ENCODE data around the gene TIAM1. TPM values are rescaled to one million over a fixed set of nuclear protein-coding genes. Genes with fewer than 3 reads are reported as not detected.

The TIAM1 gene
- total and polyA plus RNA-seq, 4 experiments from 2014 or later, result 22.5 to 104 (median 67.4) TPM

GRCh38 chr21:31254131-31254530 lies 89.9 kb downstream of the TIAM1 start:
- Mint-ChIP-seq H3K9me3 (no peaks in the 10 kb centered on the region), H3K36me3 (peaks cover 3 to 11% of the 10 kb centered on the region in 2 donors), H3K4me1 (peaks cover 0 to 5% (median 3%) of the 10 kb centered on the region in 4 donors), H3K4me3 (no peak overlapping the region), H3K27me3 (no peaks in the 10 kb centered on the region), H3K27ac (no peak overlapping the region)
- Histone ChIP-seq H3K4me1 (ENCODE audit: insufficient read depth, low read length) (no peaks in the 10 kb centered on the region), H3K27ac (ENCODE audit: low read depth, low read length) (no peak overlapping the region), H3K27me3 (ENCODE audit: insufficient read depth, low read length) (no peaks in the 10 kb centered on the region), H3K9me3 (ENCODE audit: control insufficient read depth in 1 of 2, low read length in 2 of 2) (no peaks in the 10 kb centered on the region), H3K36me3 (ENCODE audit: insufficient read depth, low read length) (no peaks in the 10 kb centered on the region), H3K4me3 (ENCODE audit: low read length in 2 of 2) (no peak overlapping the region)
- CTCF ChIA-PET (ENCODE audit: partially characterized antibody), result interaction anchor here (1.1 kb wide), 1 partner anchor 70 kb away, joined by 3 read pairs; no protein-coding TSS in a partner anchor
- intact Hi-C loops (cut with micrococcal nuclease), result no loop called here
- DNase-seq, result no peak
- POLR2A ChIA-PET (ENCODE audit: partially characterized antibody), result no interaction called here

- H3K36me3 ChIP-seq (ENCODE audit: insufficient read depth, low read length), result no peaks in the 10 kb centered on the region
- Mint-ChIP-seq H3K4me3 (no peak overlapping the region), H3K9me3 (no peaks in the 10 kb centered on the region), H3K4me1 (peaks cover 0 to 5% (median 3%) of the 10 kb centered on the region in 4 donors), H3K27me3 (no peaks in the 10 kb centered on the region), H3K27ac (peak overlapping the region in 1 of 7 donors; percentile 20), H3K36me3 (peaks cover 3 to 12% of the 10 kb centered on the region in 2 donors)
- H3K27me3 ChIP-seq (ENCODE audit: insufficient read depth, low read length), result no peaks in the 10 kb centered on the region
- no peak overlapping the region for H3K4me3 ChIP-seq (ENCODE audit: low read length in 2 of 2)
- ChIA-PET POLR2A (ENCODE audit: partially characterized antibody) (no interaction called here), CTCF (ENCODE audit: partially characterized antibody) (interaction anchor here (1.1 kb wide), 2 partner anchors 43 to 70 kb away, joined by 3 read pairs; no protein-coding TSS in a partner anchor)
- H3K9me3 ChIP-seq (ENCODE audit: control insufficient read depth in 1 of 2, low read length in 2 of 2), result no peaks in the 10 kb centered on the region
- H3K4me1 ChIP-seq (ENCODE audit: insufficient read depth, low read length), result no peaks in the 10 kb centered on the region
- intact Hi-C loops (cut with micrococcal nuclease), result no loop called here
- no peak overlapping the region for H3K27ac ChIP-seq (ENCODE audit: low read depth, low read length)
- no peak for DNase-seq
Measured at GRCh38 chr21:31253684-31254083, 90.4 kb downstream of the TIAM1 start.

- Mint-ChIP-seq H3K4me3 (no peak overlapping the region), H3K4me1 (peaks cover 0 to 5% (median 3%) of the 10 kb centered on the region in 4 donors), H3K27me3 (no peaks in the 10 kb centered on the region), H3K9me3 (no peaks in the 10 kb centered on the region), H3K36me3 (peaks cover 7 to 14% of the 10 kb centered on the region in 2 donors), H3K27ac (peak overlapping the region in 1 of 7 donors; percentile 5)
- intact Hi-C loops (cut with micrococcal nuclease), result no loop called here
- no peak overlapping the region for H3K27ac ChIP-seq (ENCODE audit: low read depth, low read length)
- no peaks in the 10 kb centered on the region for H3K36me3 ChIP-seq (ENCODE audit: insufficient read depth, low read length)
- no peaks in the 10 kb centered on the region for H3K4me1 ChIP-seq (ENCODE audit: insufficient read depth, low read length)
- H3K4me3 ChIP-seq (ENCODE audit: low read length in 2 of 2), result no peak overlapping the region
- no peaks in the 10 kb centered on the region for H3K9me3 ChIP-seq (ENCODE audit: control insufficient read depth in 1 of 2, low read length in 2 of 2)
- ChIA-PET CTCF (ENCODE audit: partially characterized antibody) (interaction anchor here (1.1 kb wide), 1 partner anchor 42 kb away, joined by 3 read pairs; no protein-coding TSS in a partner anchor), POLR2A (ENCODE audit: partially characterized antibody) (no interaction called here)
- no peaks in the 10 kb centered on the region for H3K27me3 ChIP-seq (ENCODE audit: insufficient read depth, low read length)
- DNase-seq, result no peak
Measured at GRCh38 chr21:31252611-31253010, 91.5 kb downstream of the TIAM1 start.

- Mint-ChIP-seq H3K27me3 (no peaks in the 10 kb centered on the region), H3K4me1 (peaks cover 0 to 5% (median 3%) of the 10 kb centered on the region in 4 donors), H3K27ac (no peak overlapping the region), H3K4me3 (no peak overlapping the region), H3K9me3 (no peaks in the 10 kb centered on the region), H3K36me3 (peaks cover 7 to 14% of the 10 kb centered on the region in 2 donors)
- no peaks in the 10 kb centered on the region for H3K27me3 ChIP-seq (ENCODE audit: insufficient read depth, low read length)
- CTCF ChIA-PET (ENCODE audit: partially characterized antibody), result no interaction called here
- DNase-seq, result no peak
- intact Hi-C loops (cut with micrococcal nuclease), result no loop called here
- POLR2A ChIA-PET (ENCODE audit: partially characterized antibody), result no interaction called here
- no peaks in the 10 kb centered on the region for H3K4me1 ChIP-seq (ENCODE audit: insufficient read depth, low read length)
- no peak overlapping the region for H3K27ac ChIP-seq (ENCODE audit: low read depth, low read length)
- no peaks in the 10 kb centered on the region for H3K9me3 ChIP-seq (ENCODE audit: control insufficient read depth in 1 of 2, low read length in 2 of 2)
- H3K4me3 ChIP-seq (ENCODE audit: low read length in 2 of 2), result no peak overlapping the region
- no peaks in the 10 kb centered on the region for H3K36me3 ChIP-seq (ENCODE audit: insufficient read depth, low read length)
Measured at GRCh38 chr21:31252091-31252490, 92.0 kb downstream of the TIAM1 start.

GRCh38 chr21:31251686-31252085 lies 92.4 kb downstream of the TIAM1 start:
- no peaks in the 10 kb centered on the region for H3K27me3 ChIP-seq (ENCODE audit: insufficient read depth, low read length)
- H3K27ac ChIP-seq (ENCODE audit: low read depth, low read length), result no peak overlapping the region
- H3K36me3 ChIP-seq (ENCODE audit: insufficient read depth, low read length), result no peaks in the 10 kb centered on the region
- Mint-ChIP-seq H3K4me1 (peaks cover 0 to 5% (median 3%) of the 10 kb centered on the region in 4 donors), H3K9me3 (no peaks in the 10 kb centered on the region), H3K27me3 (no peaks in the 10 kb centered on the region), H3K27ac (no peak overlapping the region), H3K36me3 (peaks cover 9 to 14% of the 10 kb centered on the region in 2 donors), H3K4me3 (no peak overlapping the region)
- POLR2A ChIA-PET (ENCODE audit: partially characterized antibody), result no interaction called here
- no peaks in the 10 kb centered on the region for H3K9me3 ChIP-seq (ENCODE audit: control insufficient read depth in 1 of 2, low read length in 2 of 2)
- CTCF ChIA-PET (ENCODE audit: partially characterized antibody), result no interaction called here
- H3K4me3 ChIP-seq (ENCODE audit: low read length in 2 of 2), result no peak overlapping the region
- no peak for DNase-seq
- H3K4me1 ChIP-seq (ENCODE audit: insufficient read depth, low read length), result no peaks in the 10 kb centered on the region
- intact Hi-C loops (cut with micrococcal nuclease), result no loop called here

GRCh38 chr21:31248598-31248997 lies 95.5 kb downstream of the TIAM1 start:
- CTCF ChIA-PET (ENCODE audit: partially characterized antibody), result no interaction called here
- H3K36me3 Mint-ChIP-seq, result peaks cover 34 to 35% of the 10 kb centered on the region in 2 donors
- DNase-seq, result no peak
- Histone ChIP-seq H3K27ac (ENCODE audit: low read depth, low read length) (no peak overlapping the region), H3K9me3 (ENCODE audit: control insufficient read depth in 1 of 2, low read length in 2 of 2) (peaks cover 0 to 3% of the 10 kb centered on the region in 2 donors), H3K36me3 (ENCODE audit: insufficient read depth, low read length) (no peaks in the 10 kb centered on the region), H3K4me1 (ENCODE audit: insufficient read depth, low read length) (no peaks in the 10 kb centered on the region), H3K27me3 (ENCODE audit: insufficient read depth, low read length) (no peaks in the 10 kb centered on the region), H3K4me3 (ENCODE audit: low read length in 2 of 2) (no peak overlapping the region)
- POLR2A ChIA-PET (ENCODE audit: partially characterized antibody), result no interaction called here
- H3K4me1 Mint-ChIP-seq, result peaks cover 0 to 3% (median 0%) of the 10 kb centered on the region in 4 donors
- no peak overlapping the region for H3K4me3 Mint-ChIP-seq
- intact Hi-C loops (cut with micrococcal nuclease), result no loop called here
- H3K27me3 Mint-ChIP-seq, result no peaks in the 10 kb centered on the region
- H3K27ac Mint-ChIP-seq, result no peak overlapping the region
- H3K9me3 Mint-ChIP-seq, result peaks cover 2 to 11% (median 9%) of the 10 kb centered on the region in 8 donors

- H3K4me1 ChIP-seq (ENCODE audit: insufficient read depth, low read length), result no peaks in the 10 kb centered on the region
- H3K4me3 Mint-ChIP-seq, result no peak overlapping the region
- H3K27me3 ChIP-seq (ENCODE audit: insufficient read depth, low read length), result no peaks in the 10 kb centered on the region
- H3K27ac Mint-ChIP-seq, result no peak overlapping the region
- no peak overlapping the region for H3K27ac ChIP-seq (ENCODE audit: low read depth, low read length)
- H3K27me3 Mint-ChIP-seq, result no peaks in the 10 kb centered on the region
- ChIA-PET POLR2A (ENCODE audit: partially characterized antibody) (no interaction called here), CTCF (ENCODE audit: partially characterized antibody) (no interaction called here)
- peaks cover 2 to 35% (median 28%) of the 10 kb centered on the region in 8 donors for H3K9me3 Mint-ChIP-seq
- intact Hi-C loops (cut with micrococcal nuclease), result no loop called here
- H3K4me1 Mint-ChIP-seq, result no peaks in the 10 kb centered on the region
- no peaks in the 10 kb centered on the region for H3K36me3 ChIP-seq (ENCODE audit: insufficient read depth, low read length)
- no peak overlapping the region for H3K4me3 ChIP-seq (ENCODE audit: low read length in 2 of 2)
- H3K36me3 Mint-ChIP-seq, result peaks cover 44 to 51% of the 10 kb centered on the region in 2 donors
- peaks cover 0 to 10% of the 10 kb centered on the region in 2 donors for H3K9me3 ChIP-seq (ENCODE audit: control insufficient read depth in 1 of 2, low read length in 2 of 2)
- no peak for DNase-seq
Measured at GRCh38 chr21:31243611-31244010, 100.5 kb downstream of the TIAM1 start.

All from CD4-positive, alpha-beta memory T cell (primary cell).